Type B pancreatic cell (in vitro differentiated cells): ENCODE results near the gene SPATS2. TPM values are rescaled to one million over a fixed set of nuclear protein-coding genes. Genes with fewer than 3 reads are reported as not detected.

ENCODE experiments used
- DNase-seq: peaks from one replicate; pipeline ENCODE4 v3.0.0; 2021; ENCODE audit warnings: mixed read lengths; ENCODE audit not compliant: unreplicated experiment; ENCODE audit errors: extremely low spot score
- H3K27ac Mint-ChIP-seq: 2 replicates; pipeline ENCODE4 v1.8.0; 2021; ENCODE audit warnings: mild to moderate bottlenecking, mixed read lengths
- H3K27me3 Mint-ChIP-seq: 2 replicates; pipeline ENCODE4 v1.8.0; 2021; ENCODE audit warnings: mixed read lengths
- H3K36me3 Mint-ChIP-seq: 2 replicates; pipeline ENCODE4 v1.8.0; 2021; ENCODE audit warnings: mixed read lengths
- H3K4me1 Mint-ChIP-seq: one replicate; pipeline ENCODE4 v1.8.0; 2021; ENCODE audit warnings: mixed read lengths; ENCODE audit not compliant: unreplicated experiment
- H3K4me3 Mint-ChIP-seq: 2 replicates; pipeline ENCODE4 v1.8.0; 2021; ENCODE audit warnings: mild to moderate bottlenecking, mixed read lengths
- H3K9me3 Mint-ChIP-seq: 2 replicates; pipeline ENCODE4 v1.8.0; 2021; ENCODE audit warnings: mixed read lengths
- CTCF ChIP-seq: fragments of 200-600 bp; sonication (generic); conservative IDR thresholded peaks from 2 replicates; pipeline ENCODE4 v1.5.0; 2021; ENCODE audit warnings: antibody characterized with exemption, mild to moderate bottlenecking
- total RNA-seq: library from RNA; stranded (reverse); gene quantifications from 2 replicates; pipeline ENCODE4 v1.2.1, GENCODE V29; 2021; ENCODE audit warnings: low replicate concordance

SPATS2 gene
- total RNA-seq, 1 donor from 2014 or later: 40.3 TPM

DNA sequence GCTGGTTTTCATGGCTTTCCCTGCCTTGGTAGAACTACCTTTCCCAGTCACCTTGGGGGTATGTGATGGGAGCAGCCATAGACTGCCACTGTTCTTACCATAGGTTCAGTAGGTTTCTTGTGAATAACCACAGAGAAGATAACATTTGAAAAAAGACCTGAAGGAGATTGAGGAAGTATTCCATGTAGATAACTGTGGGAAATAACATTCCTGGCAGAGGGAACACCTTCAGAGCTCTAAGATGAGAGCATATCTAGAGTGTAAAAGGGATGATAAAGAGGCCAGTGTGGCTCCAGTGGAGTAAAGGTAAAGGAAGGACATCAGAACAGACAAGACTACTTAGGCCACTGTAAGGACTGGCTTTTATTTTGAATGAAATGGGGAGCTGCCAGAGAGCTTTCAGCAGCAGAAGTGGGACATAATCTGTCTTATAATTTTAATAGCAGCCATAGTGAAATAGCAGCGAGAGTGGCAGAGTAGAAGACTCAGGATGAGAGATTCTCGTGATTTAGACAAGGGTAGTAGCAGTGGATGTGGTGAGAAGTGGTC lies 88.9 kb downstream of the SPATS2 start:
- Mint-ChIP-seq H3K27me3 (no peaks in the 10 kb centered on the region), H3K36me3 (peaks cover 13% of the 10 kb centered on the region), H3K4me3 (no peak overlapping the region), H3K9me3 (peaks cover 6% of the 10 kb centered on the region), H3K27ac (peak overlapping the region; percentile 4), H3K4me1 (peaks cover 23% of the 10 kb centered on the region)
- DNase-seq: no peak
- TF ChIP-seq CTCF: no peak

DNA sequence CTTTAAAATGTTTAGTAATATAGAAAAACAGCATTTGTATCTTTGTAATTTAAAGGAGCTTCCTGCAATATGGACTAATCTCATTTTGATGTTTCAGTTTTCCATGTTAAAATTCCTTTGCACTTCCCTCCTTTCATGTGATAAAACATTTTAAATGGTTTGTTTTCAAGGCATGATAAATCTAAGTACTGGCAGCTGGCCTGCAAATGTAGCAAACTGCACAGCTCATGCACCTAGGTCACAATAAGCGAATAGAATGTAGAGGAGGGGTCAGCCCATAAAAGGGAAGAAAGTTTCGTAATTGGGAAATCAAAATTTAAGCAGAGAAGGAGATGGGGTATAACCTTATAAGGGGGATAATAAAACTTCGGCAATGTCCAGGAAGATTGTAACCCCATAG lies 91.6 kb downstream of the SPATS2 start:
- Mint-ChIP-seq H3K9me3 (no peaks in the 10 kb centered on the region), H3K36me3 (peaks cover 11% of the 10 kb centered on the region), H3K4me3 (no peak overlapping the region), H3K4me1 (peaks cover 26% of the 10 kb centered on the region), H3K27me3 (no peaks in the 10 kb centered on the region), H3K27ac (peak overlapping the region; percentile 37)
- no peak for TF ChIP-seq CTCF
- no peak for DNase-seq

- TF ChIP-seq CTCF: no peak
- Mint-ChIP-seq H3K27ac (no peak overlapping the region), H3K4me1 (peaks cover 21% of the 10 kb centered on the region), H3K36me3 (peaks cover 15% of the 10 kb centered on the region), H3K4me3 (no peak overlapping the region), H3K27me3 (no peaks in the 10 kb centered on the region), H3K9me3 (no peaks in the 10 kb centered on the region)
- no peak for DNase-seq
Observed at GRCh38 chr12:49461221-49461620, 94.0 kb downstream of the SPATS2 start.

- Mint-ChIP-seq H3K27ac (peak overlapping the region; percentile 26), H3K27me3 (no peaks in the 10 kb centered on the region), H3K4me3 (no peak overlapping the region), H3K36me3 (peaks cover 12% of the 10 kb centered on the region), H3K4me1 (peaks cover 19% of the 10 kb centered on the region), H3K9me3 (no peaks in the 10 kb centered on the region)
- TF ChIP-seq CTCF: no peak
- no peak for DNase-seq
Observed at GRCh38 chr12:49462083-49462744, 95.0 kb downstream of the SPATS2 start.

DNA sequence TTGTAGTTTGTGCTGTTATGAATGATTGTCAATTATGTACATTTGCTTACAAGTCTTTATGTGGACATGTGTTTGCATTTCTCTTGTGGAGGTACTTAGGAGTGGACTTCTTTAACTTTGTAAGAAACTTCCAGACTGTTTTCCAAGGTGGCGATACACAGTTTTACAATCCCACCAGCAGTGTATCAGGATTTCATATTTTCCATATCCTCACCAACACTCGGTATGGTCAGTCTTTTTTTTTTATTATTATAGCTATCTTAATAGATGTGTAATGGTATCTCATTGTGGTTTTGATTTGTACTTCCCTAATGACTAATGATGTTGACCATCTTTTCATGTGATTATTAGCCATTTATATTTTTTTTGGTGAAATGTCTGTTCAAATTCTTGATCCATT lies 97.9 kb downstream of the SPATS2 start:
- peaks cover 15% of the 10 kb centered on the region for H3K4me1 Mint-ChIP-seq
- no peak for DNase-seq
- H3K4me3 Mint-ChIP-seq: no peak overlapping the region
- H3K27me3 Mint-ChIP-seq: no peaks in the 10 kb centered on the region
- peaks cover 9% of the 10 kb centered on the region for H3K36me3 Mint-ChIP-seq
- no peak overlapping the region for H3K27ac Mint-ChIP-seq
- no peaks in the 10 kb centered on the region for H3K9me3 Mint-ChIP-seq
- no peak for TF ChIP-seq CTCF
